WTC11 (cell line): Measurements from ENCODE around the gene C15orf61. TPM values are rescaled to one million over a fixed set of nuclear protein-coding genes. Genes with fewer than 3 reads are reported as not detected.

Experiments used
- ATAC-seq: fragments of 200-7000 bp; cut with Tn5 transposase; 2 replicates; pipeline ENCODE4 v1.10.0; 2021; ENCODE audit warnings: mild to moderate bottlenecking, moderate library complexity
- CTCF ChIA-PET: fragments of 300-600 bp; sonication (Branson Sonifier 250); formaldehyde crosslinking; loops from one replicate; lab custom pipeline; 2021; ENCODE audit warnings: antibody characterized with exemption; lab: Charles Lee
- POLR2A ChIA-PET: fragments of 350-600 bp; sonication (Branson Sonifier 250); formaldehyde crosslinking; loops from one replicate; lab custom pipeline; 2021; ENCODE audit warnings: antibody characterized with exemption; lab: Charles Lee
- DNase-seq: peaks from one replicate; pipeline ENCODE4 v3.0.0; 2021; ENCODE audit warnings: low spot score
- H3K27ac Mint-ChIP-seq: 2 replicates; pipeline ENCODE4 v1.8.0; 2021; ENCODE audit warnings: mixed read lengths
- H3K27me3 Mint-ChIP-seq: 2 replicates; pipeline ENCODE4 v1.8.0; 2021; ENCODE audit warnings: low read depth, mild to moderate bottlenecking, moderate library complexity, mixed read lengths
- H3K36me3 Mint-ChIP-seq: 2 replicates; pipeline ENCODE4 v1.8.0; 2021; ENCODE audit warnings: mixed read lengths
- H3K4me1 Mint-ChIP-seq: 2 replicates; pipeline ENCODE4 v1.8.0; 2022; ENCODE audit warnings: mixed read lengths
- H3K4me3 Mint-ChIP-seq: 2 replicates; pipeline ENCODE4 v1.8.0; 2021; ENCODE audit warnings: mild to moderate bottlenecking, moderate library complexity, mixed read lengths
- H3K9me3 Mint-ChIP-seq: 2 replicates; pipeline ENCODE4 v1.8.0; 2021; ENCODE audit warnings: mixed read lengths
- ATF2 ChIP-seq: sonication (generic); formaldehyde crosslinking; IDR thresholded peaks from 2 replicates; pipeline ENCODE4 v1.8.1; 2022; ENCODE audit warnings: low read depth, missing genetic modification reagents, borderline replicate concordance
- ERG ChIP-seq: fragments of 250-450 bp; sonication (Bioruptor Pico); IDR thresholded peaks from 2 replicates; pipeline ENCODE4 v1.8.0; 2021; ENCODE audit warnings: mild to moderate bottlenecking
- ETV6 ChIP-seq: sonication (generic); formaldehyde crosslinking; IDR thresholded peaks from 2 replicates; pipeline ENCODE4 v1.8.1; 2022; ENCODE audit warnings: mild to moderate bottlenecking, missing genetic modification reagents
- GRHL2 ChIP-seq: fragments of 250-450 bp; sonication (Bioruptor Pico); IDR thresholded peaks from 2 replicates; pipeline ENCODE4 v1.8.0; 2022; ENCODE audit warnings: mild to moderate bottlenecking, moderate library complexity; ENCODE audit not compliant: insufficient replicate concordance, severe bottlenecking
- GTF2I ChIP-seq: fragments of 250-450 bp; sonication (Bioruptor Pico); conservative IDR thresholded peaks from 2 replicates; pipeline ENCODE4 v1.4.0; 2021; ENCODE audit warnings: mild to moderate bottlenecking
- JUN ChIP-seq: sonication (generic); formaldehyde crosslinking; IDR thresholded peaks from 2 replicates; pipeline ENCODE4 v1.8.0; 2023; ENCODE audit warnings: mild to moderate bottlenecking, missing genetic modification reagents
- MLX ChIP-seq: sonication (generic); formaldehyde crosslinking; IDR thresholded peaks from 2 replicates; pipeline ENCODE4 v1.8.1; 2023; ENCODE audit warnings: mild to moderate bottlenecking, missing genetic modification reagents, moderate library complexity
- TCF7 ChIP-seq: sonication (generic); formaldehyde crosslinking; IDR thresholded peaks from 2 replicates; pipeline ENCODE4 v1.8.0; 2022; ENCODE audit warnings: mild to moderate bottlenecking, low read depth, missing genetic modification reagents, moderate library complexity
- TEAD1 ChIP-seq: sonication (generic); formaldehyde crosslinking; IDR thresholded peaks from 2 replicates; pipeline ENCODE4 v1.8.0; 2022; ENCODE audit warnings: mild to moderate bottlenecking, missing genetic modification reagents
- ZBTB21 ChIP-seq: sonication (generic); formaldehyde crosslinking; IDR thresholded peaks from 2 replicates; pipeline ENCODE4 v1.8.1; 2023; ENCODE audit warnings: mild to moderate bottlenecking, missing genetic modification reagents, borderline replicate concordance
- ZBTB43 ChIP-seq: sonication (generic); formaldehyde crosslinking; IDR thresholded peaks from 2 replicates; pipeline ENCODE4 v1.8.1; 2023; ENCODE audit warnings: mild to moderate bottlenecking, missing genetic modification reagents
- ZNF281 ChIP-seq: sonication (generic); formaldehyde crosslinking; IDR thresholded peaks from 2 replicates; pipeline ENCODE4 v1.8.0; 2023; ENCODE audit warnings: mild to moderate bottlenecking, missing genetic modification reagents
- ZNF425 ChIP-seq: fragments of 250-450 bp; sonication (Bioruptor Pico); conservative IDR thresholded peaks from 2 replicates; pipeline ENCODE4 v1.9.0; 2021; ENCODE audit warnings: mild to moderate bottlenecking
- ZNF532 ChIP-seq: fragments of 250-450 bp; sonication (Bioruptor Pico); IDR thresholded peaks from 2 replicates; pipeline ENCODE4 v1.9.0; 2021; ENCODE audit warnings: mild to moderate bottlenecking, borderline replicate concordance
- total RNA-seq: library from RNA; stranded (reverse); gene quantifications from 3 replicates; pipeline ENCODE4 v1.2.3, GENCODE V29; 2021

The C15orf61 gene
- total RNA-seq, 1 experiment from 2014 or later = 3.3 TPM

GRCh38 chr15:67479781-67480505 is 41.0 kb upstream of the C15orf61 start (continued):
- TF ChIP-seq MLX (CRISPR knock-in tag) = no peak

- H3K4me3 Mint-ChIP-seq = no peak overlapping the region
- H3K9me3 Mint-ChIP-seq = peaks cover 4% of the 10 kb centered on the region
- no peaks in the 10 kb centered on the region for H3K27me3 Mint-ChIP-seq
- TF ChIP-seq TCF7 = no peak
- no peak overlapping the region for H3K27ac Mint-ChIP-seq
- ChIA-PET CTCF (no interaction called here), POLR2A (no interaction called here)
- peaks cover 3% of the 10 kb centered on the region; the same call in 1 of the 2 replicates for H3K36me3 Mint-ChIP-seq
- ATAC-seq (no peak), DNase-seq (no peak)
- peaks cover 9% of the 10 kb centered on the region for H3K4me1 Mint-ChIP-seq
These were observed 40.2 kb upstream of the C15orf61 start for GRCh38 chr15:67480741-67481140.

- no peak overlapping the region for H3K4me3 Mint-ChIP-seq
- no peak overlapping the region for H3K27ac Mint-ChIP-seq
- H3K27me3 Mint-ChIP-seq = no peaks in the 10 kb centered on the region
- POLR2A ChIA-PET = no interaction called here
- no peak for DNase-seq
- H3K36me3 Mint-ChIP-seq = peaks cover 3% of the 10 kb centered on the region; the same call in 1 of the 2 replicates
- H3K9me3 Mint-ChIP-seq = peaks cover 4% of the 10 kb centered on the region
- H3K4me1 Mint-ChIP-seq = peaks cover 9% of the 10 kb centered on the region
- no peak for TF ChIP-seq ZNF281 (CRISPR knock-in tag)
- TF ChIP-seq TEAD1 (CRISPR knock-in tag) = no peak
- no peak for TF ChIP-seq ZBTB43 (CRISPR knock-in tag)
- TF ChIP-seq, all 79 proteins: peak for 0
- ATAC-seq = no peak
- CTCF ChIA-PET = no interaction called here
These were observed 39.3 kb upstream of the C15orf61 start for GRCh38 chr15:67481680-67482079.

GRCh38 chr15:67495585-67495984 is 25.3 kb upstream of the C15orf61 start:
- POLR2A ChIA-PET = no interaction called here
- Mint-ChIP-seq H3K4me3 (no peak overlapping the region), H3K36me3 (no peaks in the 10 kb centered on the region), H3K27ac (no peak overlapping the region), H3K4me1 (peaks cover 11% of the 10 kb centered on the region), H3K27me3 (peaks cover 31% of the 10 kb centered on the region), H3K9me3 (no peaks in the 10 kb centered on the region)
- DNase-seq (no peak), ATAC-seq (no peak)
- CTCF ChIA-PET = no interaction called here
- no peak for TF ChIP-seq GRHL2 (CRISPR knock-in tag)
- no peak for TF ChIP-seq ATF2 (CRISPR knock-in tag)
- no peak for TF ChIP-seq ERG (CRISPR knock-in tag)
- no peak for TF ChIP-seq JUN (CRISPR knock-in tag)
- TF ChIP-seq ZNF425 = no peak
- TF ChIP-seq ZBTB21 (CRISPR knock-in tag) = no peak
- TF ChIP-seq GTF2I (CRISPR knock-in tag) = no peak
- TF ChIP-seq ETV6 = no peak
- TF ChIP-seq ZNF532 (CRISPR knock-in tag) = no peak
